Neural cell (in vitro differentiated cells): ENCODE measurements around the gene SHANK1. TPM values are rescaled to one million over a fixed set of nuclear protein-coding genes. Genes with fewer than 3 reads are reported as not detected.

Experiments
- H2AFZ ChIP-seq: fragments of 200-600, 300-800 bp; sonication (generic), shearing (Covaris generic); 2 replicates; pipeline ENCODE4 v1.6.0; 2014; ENCODE audit warnings: low read depth, mild to moderate bottlenecking, antibody characterized with exemption, low read length, moderate library complexity
- H3F3A ChIP-seq: fragments of 200-600 bp; shearing (Covaris generic); 2 replicates; pipeline ENCODE4 v1.6.1; 2016; ENCODE audit warnings: mild to moderate bottlenecking, moderate library complexity, mixed read lengths, antibody characterized with exemption, low read length; ENCODE audit not compliant: insufficient read depth, poor library complexity, severe bottlenecking
- H3K27ac ChIP-seq: fragments of 200-600, 300-800 bp; sonication (generic), shearing (Covaris generic); 2 replicates; pipeline ENCODE4 v1.5.1; 2014; ENCODE audit warnings: mild to moderate bottlenecking, low read length, moderate library complexity
- H3K27me3 ChIP-seq: fragments of 300-800, 200-600 bp; sonication (generic), shearing (Covaris generic); 2 replicates; pipeline ENCODE4 v1.6.0; 2014; ENCODE audit warnings: mild to moderate bottlenecking, low read depth, low read length, moderate library complexity; ENCODE audit not compliant: insufficient read depth
- H3K36me3 ChIP-seq: fragments of 300-800, 200-600 bp; sonication (generic), shearing (Covaris generic); 2 replicates; pipeline ENCODE4 v1.5.1; 2014; ENCODE audit warnings: mild to moderate bottlenecking, antibody characterized with exemption, low read length, moderate library complexity; ENCODE audit not compliant: insufficient read depth
- H3K4me2 ChIP-seq: fragments of 300-800, 200-600 bp; sonication (generic), shearing (Covaris generic); 2 replicates; pipeline ENCODE4 v1.6.0; 2014; ENCODE audit warnings: mild to moderate bottlenecking, low read length
- H3K4me3 ChIP-seq: fragments of 300-800, 200-600 bp; sonication (generic), shearing (Covaris generic); 2 replicates; pipeline ENCODE4 v1.5.1; 2014; ENCODE audit warnings: mild to moderate bottlenecking, low read length, moderate library complexity
- H3K79me2 ChIP-seq: fragments of 200-600 bp; shearing (Covaris generic); replicated peaks from 2 replicates; pipeline ENCODE4 v1.6.0; 2014; ENCODE audit warnings: mild to moderate bottlenecking, low read length, moderate library complexity; ENCODE audit not compliant: insufficient read depth
- H3K9ac ChIP-seq: fragments of 300-800, 200-600 bp; sonication (generic), shearing (Covaris generic); 2 replicates; pipeline ENCODE4 v1.6.1; 2016; ENCODE audit warnings: mild to moderate bottlenecking, low read length, mixed read lengths
- H3K9me2 ChIP-seq: fragments of 200-600 bp; shearing (Covaris generic); 2 replicates; pipeline ENCODE4 v1.6.1; 2016; ENCODE audit warnings: mild to moderate bottlenecking, low read length, mixed read lengths; ENCODE audit not compliant: insufficient read depth
- H3K9me3 ChIP-seq: fragments of 200-600, 300-800 bp; sonication (generic), shearing (Covaris generic); 2 replicates; pipeline ENCODE4 v1.6.1; 2016; ENCODE audit warnings: mild to moderate bottlenecking, mixed run types, low read length, moderate library complexity, mixed read lengths
- H4K20me1 ChIP-seq: fragments of 200-600 bp; shearing (Covaris generic); 2 replicates; pipeline ENCODE4 v1.6.1; 2016; ENCODE audit warnings: mild to moderate bottlenecking, mixed run types; ENCODE audit not compliant: insufficient read depth
- EP300 ChIP-seq: fragments of 450-650 bp; conservative IDR thresholded peaks from 2 replicates; pipeline ENCODE4 v1.6.1; 2014; ENCODE audit warnings: antibody characterized with exemption, mild to moderate bottlenecking, moderate library complexity; ENCODE audit not compliant: poor library complexity, severe bottlenecking
- EZH2 ChIP-seq: fragments of 200-600, 300-800 bp; shearing (Covaris generic), sonication (generic); IDR thresholded peaks from 2 replicates; pipeline ENCODE4 v1.6.1; 2014; ENCODE audit warnings: antibody characterized with exemption, low read length, borderline replicate concordance, mild to moderate bottlenecking; ENCODE audit not compliant: insufficient read depth, poor library complexity, severe bottlenecking
- MXI1 ChIP-seq: fragments of 450-650 bp; conservative IDR thresholded peaks from 2 replicates; pipeline ENCODE4 v1.6.1; 2014; ENCODE audit warnings: antibody characterized with exemption, mild to moderate bottlenecking; ENCODE audit not compliant: poor library complexity, severe bottlenecking
- POLR2AphosphoS5 ChIP-seq: IDR thresholded peaks from 2 replicates; pipeline ENCODE4 v1.6.1; 2012
- RAD21 ChIP-seq: fragments of 450-650 bp; conservative IDR thresholded peaks from 2 replicates; pipeline ENCODE4 v1.6.1; 2014; ENCODE audit warnings: antibody characterized with exemption, mild to moderate bottlenecking, moderate library complexity
- SMC3 ChIP-seq: fragments of 450-650 bp; conservative IDR thresholded peaks from 2 replicates; pipeline ENCODE4 v1.6.1; 2014; ENCODE audit warnings: antibody characterized with exemption, mild to moderate bottlenecking, moderate library complexity; ENCODE audit not compliant: poor library complexity
- TAF1 ChIP-seq: IDR thresholded peaks from 2 replicates; pipeline ENCODE4 v1.6.1; 2012; ENCODE audit warnings: low read depth
- polyA plus RNA-seq: library from polyadenylated mRNA; depleted of rRNA; stranded (reverse); fragments of >200 nt; gene quantifications from 2 replicates; pipeline ENCODE4 v1.2.3, GENCODE V29; 2014
- TF ChIP-seq, protein P1 (sequence below): fragments of 450-650 bp; IDR thresholded peaks from 2 replicates; pipeline ENCODE4 v1.5.1; 2014; ENCODE audit warnings: antibody characterized with exemption, mild to moderate bottlenecking, moderate library complexity; ENCODE audit not compliant: poor library complexity, severe bottlenecking
- TF ChIP-seq, protein P2 (sequence below): IDR thresholded peaks from 2 replicates; pipeline ENCODE4 v1.6.1; 2012; ENCODE audit warnings: borderline replicate concordance

Gene SHANK1
- polyA plus RNA-seq, 1 donor from 2014 or later: 7.9 TPM

DNA sequence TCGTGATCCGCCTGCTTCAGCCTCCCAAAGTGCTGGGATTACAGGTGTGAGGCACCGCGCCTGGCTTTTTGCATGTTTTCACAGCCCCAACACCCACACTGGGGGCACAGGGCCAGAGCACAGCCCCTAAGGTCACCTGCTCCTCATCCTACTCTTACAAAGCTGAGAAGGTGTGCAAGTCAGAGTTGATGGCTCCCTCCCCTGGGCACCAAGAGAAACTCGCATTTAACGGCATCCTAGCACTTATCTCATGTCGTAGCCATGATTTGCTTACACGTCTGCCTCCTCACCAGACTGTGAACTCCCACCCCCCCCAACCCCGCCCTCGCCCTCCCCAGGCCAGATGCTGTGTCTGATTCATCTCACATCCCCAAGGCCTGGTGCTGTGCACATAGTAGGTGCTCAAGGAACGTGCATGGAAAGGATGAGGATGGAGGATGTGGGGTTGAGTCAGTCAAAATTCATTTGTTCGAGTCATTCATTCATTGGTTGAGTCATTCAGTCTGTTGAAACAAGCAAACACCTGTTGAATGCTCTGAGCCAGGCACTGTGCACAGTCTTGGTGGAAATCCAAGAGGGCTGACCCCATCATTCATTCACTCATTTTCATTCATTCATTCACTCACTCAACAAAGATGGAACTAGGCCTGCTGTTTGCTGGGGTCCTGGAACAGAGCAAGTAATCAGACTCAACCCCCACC, 11.3 kb downstream of the SHANK1 start:
- H3K9ac ChIP-seq: no peak overlapping the region
- H3K4me3 ChIP-seq: no peak overlapping the region
- no peaks in the 10 kb centered on the region for H3K9me3 ChIP-seq
- H4K20me1 ChIP-seq: no peaks in the 10 kb centered on the region
- H2AFZ ChIP-seq: no peak overlapping the region
- H3K27me3 ChIP-seq: no peaks in the 10 kb centered on the region
- H3K36me3 ChIP-seq: no peaks in the 10 kb centered on the region
- no peak overlapping the region for H3K27ac ChIP-seq
- H3F3A ChIP-seq: no peaks in the 10 kb centered on the region
- H3K9me2 ChIP-seq: no peaks in the 10 kb centered on the region
- no peak overlapping the region for H3K4me2 ChIP-seq
- TF ChIP-seq MXI1 (no peak), EP300 (no peak), POLR2AphosphoS5 (no peak), SMC3 (no peak), RAD21 (no peak), TAF1 (no peak), EZH2 (no peak)
- TF ChIP-seq, protein P1, sequence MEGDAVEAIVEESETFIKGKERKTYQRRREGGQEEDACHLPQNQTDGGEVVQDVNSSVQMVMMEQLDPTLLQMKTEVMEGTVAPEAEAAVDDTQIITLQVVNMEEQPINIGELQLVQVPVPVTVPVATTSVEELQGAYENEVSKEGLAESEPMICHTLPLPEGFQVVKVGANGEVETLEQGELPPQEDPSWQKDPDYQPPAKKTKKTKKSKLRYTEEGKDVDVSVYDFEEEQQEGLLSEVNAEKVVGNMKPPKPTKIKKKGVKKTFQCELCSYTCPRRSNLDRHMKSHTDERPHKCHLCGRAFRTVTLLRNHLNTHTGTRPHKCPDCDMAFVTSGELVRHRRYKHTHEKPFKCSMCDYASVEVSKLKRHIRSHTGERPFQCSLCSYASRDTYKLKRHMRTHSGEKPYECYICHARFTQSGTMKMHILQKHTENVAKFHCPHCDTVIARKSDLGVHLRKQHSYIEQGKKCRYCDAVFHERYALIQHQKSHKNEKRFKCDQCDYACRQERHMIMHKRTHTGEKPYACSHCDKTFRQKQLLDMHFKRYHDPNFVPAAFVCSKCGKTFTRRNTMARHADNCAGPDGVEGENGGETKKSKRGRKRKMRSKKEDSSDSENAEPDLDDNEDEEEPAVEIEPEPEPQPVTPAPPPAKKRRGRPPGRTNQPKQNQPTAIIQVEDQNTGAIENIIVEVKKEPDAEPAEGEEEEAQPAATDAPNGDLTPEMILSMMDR: no peak
- TF ChIP-seq, protein P2, sequence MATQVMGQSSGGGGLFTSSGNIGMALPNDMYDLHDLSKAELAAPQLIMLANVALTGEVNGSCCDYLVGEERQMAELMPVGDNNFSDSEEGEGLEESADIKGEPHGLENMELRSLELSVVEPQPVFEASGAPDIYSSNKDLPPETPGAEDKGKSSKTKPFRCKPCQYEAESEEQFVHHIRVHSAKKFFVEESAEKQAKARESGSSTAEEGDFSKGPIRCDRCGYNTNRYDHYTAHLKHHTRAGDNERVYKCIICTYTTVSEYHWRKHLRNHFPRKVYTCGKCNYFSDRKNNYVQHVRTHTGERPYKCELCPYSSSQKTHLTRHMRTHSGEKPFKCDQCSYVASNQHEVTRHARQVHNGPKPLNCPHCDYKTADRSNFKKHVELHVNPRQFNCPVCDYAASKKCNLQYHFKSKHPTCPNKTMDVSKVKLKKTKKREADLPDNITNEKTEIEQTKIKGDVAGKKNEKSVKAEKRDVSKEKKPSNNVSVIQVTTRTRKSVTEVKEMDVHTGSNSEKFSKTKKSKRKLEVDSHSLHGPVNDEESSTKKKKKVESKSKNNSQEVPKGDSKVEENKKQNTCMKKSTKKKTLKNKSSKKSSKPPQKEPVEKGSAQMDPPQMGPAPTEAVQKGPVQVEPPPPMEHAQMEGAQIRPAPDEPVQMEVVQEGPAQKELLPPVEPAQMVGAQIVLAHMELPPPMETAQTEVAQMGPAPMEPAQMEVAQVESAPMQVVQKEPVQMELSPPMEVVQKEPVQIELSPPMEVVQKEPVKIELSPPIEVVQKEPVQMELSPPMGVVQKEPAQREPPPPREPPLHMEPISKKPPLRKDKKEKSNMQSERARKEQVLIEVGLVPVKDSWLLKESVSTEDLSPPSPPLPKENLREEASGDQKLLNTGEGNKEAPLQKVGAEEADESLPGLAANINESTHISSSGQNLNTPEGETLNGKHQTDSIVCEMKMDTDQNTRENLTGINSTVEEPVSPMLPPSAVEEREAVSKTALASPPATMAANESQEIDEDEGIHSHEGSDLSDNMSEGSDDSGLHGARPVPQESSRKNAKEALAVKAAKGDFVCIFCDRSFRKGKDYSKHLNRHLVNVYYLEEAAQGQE: no peak
- H3K79me2 ChIP-seq: no peaks in the 10 kb centered on the region

DNA sequence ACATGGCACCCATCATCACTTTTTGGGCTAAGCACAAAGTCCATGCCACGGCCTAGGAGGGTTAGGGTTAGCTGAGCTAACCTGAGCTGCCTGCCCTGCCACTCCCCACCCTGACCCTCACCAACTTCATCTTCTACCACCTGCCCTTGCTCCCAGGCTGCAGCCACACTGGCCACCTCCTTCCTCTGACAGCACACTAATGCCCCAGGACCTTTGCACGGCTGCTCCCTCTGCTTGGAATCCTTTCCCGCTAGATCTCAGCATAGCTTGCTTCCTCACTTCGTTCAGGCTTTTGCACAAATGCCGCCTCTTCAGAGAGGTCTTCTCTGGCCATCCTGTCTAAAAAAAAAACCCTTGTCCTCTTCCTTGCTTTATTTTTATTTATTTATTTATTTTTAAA, 13.2 kb downstream of the SHANK1 start:
- no peaks in the 10 kb centered on the region for H3K9me3 ChIP-seq

More for the DNA sequence above, 13.2 kb downstream of the SHANK1 start:
- Histone ChIP-seq H3F3A (no peaks in the 10 kb centered on the region), H3K4me2 (no peak overlapping the region), H3K36me3 (no peaks in the 10 kb centered on the region), H3K27me3 (no peaks in the 10 kb centered on the region), H3K27ac (no peak overlapping the region), H3K9ac (no peak overlapping the region), H3K79me2 (no peaks in the 10 kb centered on the region), H3K9me2 (no peaks in the 10 kb centered on the region), H2AFZ (no peak overlapping the region), H4K20me1 (no peaks in the 10 kb centered on the region), H3K4me3 (no peak overlapping the region)
- no peak for TF ChIP-seq SMC3
- TF ChIP-seq, protein P1: no peak
